AG04449 (cell line): Measurements from ENCODE around the gene PIBF1.

Experiments used
- CTCF ChIA-PET: fragments of 350-600 bp; formaldehyde crosslinking; extraction: SDS; loops from one replicate; lab custom pipeline; 2021; ENCODE audit warnings: antibody characterized with exemption; lab: Yijun Ruan, JAX
- POLR2A ChIA-PET: fragments of 400-600, 350-600 bp; formaldehyde crosslinking; extraction: SDS; loops from one replicate; lab custom pipeline; 2020; ENCODE audit warnings: antibody characterized with exemption, inconsistent platforms; lab: Yijun Ruan, JAX
- DNase-seq: peaks from one replicate; pipeline ENCODE4 v3.0.0-alpha.2; 2010; ENCODE audit warnings: low read depth, low spot score
- H3K4me3 ChIP-seq: 2 replicates; pipeline ENCODE4 v1.5.1; 2011; ENCODE audit warnings: low read depth, mild to moderate bottlenecking, control low read depth, low read length
- CTCF ChIP-seq: IDR thresholded peaks from one replicate; pipeline ENCODE4 v1.5.1; 2011; ENCODE audit warnings: mild to moderate bottlenecking, moderate library complexity, low read length, control low read depth, inconsistent platforms; ENCODE audit not compliant: insufficient read depth; ENCODE audit errors: missing control alignments

Gene PIBF1

GRCh38 chr13:72998012-72998411, 216.1 kb downstream of the PIBF1 start:
- no peak for DNase-seq
- POLR2A ChIA-PET, result no interaction called here
- H3K4me3 ChIP-seq, result no peak overlapping the region
- CTCF ChIA-PET, result interaction anchor here (1.2 kb wide), 1 partner anchor 12 kb away, joined by 3 read pairs; no protein-coding TSS in a partner anchor
- no peak for TF ChIP-seq CTCF

GRCh38 chr13:73000027-73000674, 218.2 kb downstream of the PIBF1 start:
- no peak for DNase-seq
- POLR2A ChIA-PET, result no interaction called here
- no peak for TF ChIP-seq CTCF
- H3K4me3 ChIP-seq, result no peak overlapping the region
- CTCF ChIA-PET, result no interaction called here

- no peak for DNase-seq
- ChIA-PET CTCF (no interaction called here), POLR2A (no interaction called here)
- no peak overlapping the region for H3K4me3 ChIP-seq
- no peak for TF ChIP-seq CTCF
Observed at GRCh38 chr13:73001971-73002370, 220.0 kb downstream of the PIBF1 start.

GRCh38 chr13:73011751-73012150, 229.8 kb downstream of the PIBF1 start:
- ChIA-PET POLR2A (no interaction called here), CTCF (no interaction called here)
- no peak overlapping the region for H3K4me3 ChIP-seq
- TF ChIP-seq CTCF, result no peak
- no peak for DNase-seq

- H3K4me3 ChIP-seq, result no peak overlapping the region
- DNase-seq, result no peak
- ChIA-PET CTCF (no interaction called here), POLR2A (no interaction called here)
- no peak for TF ChIP-seq CTCF
Observed at GRCh38 chr13:73015805-73016204, 233.9 kb downstream of the PIBF1 start.

- ChIA-PET CTCF (interaction anchor here (1.0 to 1.1 kb wide), 2 partner anchors 22 to 40 kb away, joined by 3 to 4 read pairs; partner anchors contain the start of gene KLF5), POLR2A (interaction anchor here (0.7 kb wide), 1 partner anchor 121 kb away, joined by 3 read pairs; no protein-coding TSS in a partner anchor)
- no peak overlapping the region for H3K4me3 ChIP-seq
- DNase-seq, result no peak
- TF ChIP-seq CTCF, result no peak
Observed at GRCh38 chr13:73018336-73018735, 236.4 kb downstream of the PIBF1 start.
